ENCODE measurements around the gene C1QA. TPM values are rescaled to one million over a fixed set of nuclear protein-coding genes. Genes with fewer than 3 reads are reported as not detected.

C1QA gene
- total RNA-seq, 1 donor from 2014 or later, result not detected

DNA sequence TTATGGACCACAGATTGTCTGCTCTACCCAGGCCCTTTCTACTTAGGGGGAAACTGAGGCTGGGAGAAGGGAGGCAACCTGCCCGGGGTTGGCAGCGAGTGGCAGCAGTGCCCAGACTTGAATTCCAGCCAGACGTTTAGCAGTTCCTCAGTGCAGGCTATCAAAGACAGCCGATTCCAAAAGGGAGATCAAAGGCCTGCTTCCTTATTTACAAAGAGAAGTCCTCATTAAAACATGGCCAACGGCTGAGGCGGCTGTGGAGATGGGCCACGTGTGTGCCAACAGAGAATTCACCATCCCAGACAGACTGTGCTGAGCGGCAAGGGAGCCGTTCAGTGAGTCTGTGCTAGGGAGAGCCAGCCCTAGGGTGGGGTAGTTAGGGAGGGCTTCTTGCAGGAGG, 44.3 kb downstream of the C1QA start:
- H3K4me3 Mint-ChIP-seq (ENCODE audit: low read depth), result no peak overlapping the region
- H3K9me3 Mint-ChIP-seq (ENCODE audit: low read depth), result no peaks in the 10 kb centered on the region
- TF ChIP-seq, protein P1, sequence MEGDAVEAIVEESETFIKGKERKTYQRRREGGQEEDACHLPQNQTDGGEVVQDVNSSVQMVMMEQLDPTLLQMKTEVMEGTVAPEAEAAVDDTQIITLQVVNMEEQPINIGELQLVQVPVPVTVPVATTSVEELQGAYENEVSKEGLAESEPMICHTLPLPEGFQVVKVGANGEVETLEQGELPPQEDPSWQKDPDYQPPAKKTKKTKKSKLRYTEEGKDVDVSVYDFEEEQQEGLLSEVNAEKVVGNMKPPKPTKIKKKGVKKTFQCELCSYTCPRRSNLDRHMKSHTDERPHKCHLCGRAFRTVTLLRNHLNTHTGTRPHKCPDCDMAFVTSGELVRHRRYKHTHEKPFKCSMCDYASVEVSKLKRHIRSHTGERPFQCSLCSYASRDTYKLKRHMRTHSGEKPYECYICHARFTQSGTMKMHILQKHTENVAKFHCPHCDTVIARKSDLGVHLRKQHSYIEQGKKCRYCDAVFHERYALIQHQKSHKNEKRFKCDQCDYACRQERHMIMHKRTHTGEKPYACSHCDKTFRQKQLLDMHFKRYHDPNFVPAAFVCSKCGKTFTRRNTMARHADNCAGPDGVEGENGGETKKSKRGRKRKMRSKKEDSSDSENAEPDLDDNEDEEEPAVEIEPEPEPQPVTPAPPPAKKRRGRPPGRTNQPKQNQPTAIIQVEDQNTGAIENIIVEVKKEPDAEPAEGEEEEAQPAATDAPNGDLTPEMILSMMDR (IDR thresholded peaks at IDR 0.05; ENCODE audit: unreplicated experiment), result no peak
- no peaks in the 10 kb centered on the region for H3K36me3 Mint-ChIP-seq (ENCODE audit: insufficient read depth)
- DNase-seq (ENCODE audit: low spot score, unreplicated experiment), result no peak
- peaks cover 7% of the 10 kb centered on the region for H3K4me1 Mint-ChIP-seq (ENCODE audit: low read depth)
- no peak overlapping the region for H3K27ac Mint-ChIP-seq
- peaks cover 19% of the 10 kb centered on the region for H3K27me3 Mint-ChIP-seq

DNA sequence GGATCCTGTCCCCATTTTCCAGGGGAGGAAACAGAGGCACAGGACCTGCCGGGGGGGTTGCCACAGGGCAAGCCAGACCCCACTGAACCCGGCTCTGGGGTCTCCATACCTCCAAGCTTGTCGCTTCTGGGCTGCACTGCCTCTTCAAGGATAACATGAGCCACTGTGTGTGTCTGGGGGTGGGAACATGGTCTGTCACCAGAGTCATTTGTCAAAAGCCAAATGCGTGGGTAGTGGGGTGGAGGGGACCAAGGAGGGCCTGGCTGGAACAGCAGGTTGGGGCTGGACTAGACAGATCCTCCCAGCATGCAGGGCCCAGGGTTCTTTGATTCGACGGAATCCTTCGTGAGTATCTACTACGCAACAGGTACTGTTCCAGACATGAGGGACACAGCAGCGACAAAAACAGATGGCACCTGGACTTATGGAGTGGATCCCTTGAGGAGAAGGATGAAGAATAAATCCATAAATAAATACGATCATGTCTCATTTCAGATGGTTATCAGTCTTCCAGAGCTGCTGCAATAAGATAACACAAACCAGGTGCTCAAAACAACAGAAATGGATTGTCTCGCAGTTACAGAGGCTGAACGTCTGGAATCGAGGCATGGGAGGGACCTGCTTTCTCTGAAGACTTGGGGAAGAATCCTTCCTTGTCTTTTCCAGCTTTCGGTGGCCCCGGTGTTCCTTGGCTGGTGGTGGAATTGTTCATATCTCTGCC, 45.3 kb downstream of the C1QA start:
- Mint-ChIP-seq H3K27ac (no peak overlapping the region), H3K36me3 (ENCODE audit: insufficient read depth) (no peaks in the 10 kb centered on the region), H3K4me3 (ENCODE audit: low read depth) (no peak overlapping the region), H3K27me3 (peaks cover 23% of the 10 kb centered on the region), H3K9me3 (ENCODE audit: low read depth) (no peaks in the 10 kb centered on the region), H3K4me1 (ENCODE audit: low read depth) (peaks cover 10% of the 10 kb centered on the region)
- TF ChIP-seq, protein P1 (IDR thresholded peaks at IDR 0.05; ENCODE audit: unreplicated experiment), result no peak
- no peak for DNase-seq (ENCODE audit: low spot score, unreplicated experiment)

DNA sequence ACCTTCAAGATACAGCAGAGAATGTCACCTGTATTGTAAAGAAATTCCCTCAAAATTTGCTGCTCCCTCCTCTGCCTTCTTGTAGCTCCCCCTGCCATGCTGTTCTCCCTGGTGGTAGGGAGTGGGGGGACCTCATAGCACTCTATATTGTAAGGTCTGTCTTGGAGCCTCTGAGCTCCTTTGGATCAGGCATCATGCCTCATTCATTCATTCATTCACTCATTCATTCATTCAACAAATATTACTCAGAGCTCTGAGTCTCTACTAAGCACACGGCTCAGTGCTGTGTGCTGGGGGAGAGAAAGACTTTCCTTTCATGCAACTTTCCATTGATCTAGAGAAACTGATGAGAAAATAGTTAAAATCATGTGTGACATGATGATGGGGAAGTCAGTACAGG, 47.1 kb downstream of the C1QA start:
- Mint-ChIP-seq H3K27ac (no peak overlapping the region), H3K27me3 (peaks cover 28% of the 10 kb centered on the region), H3K4me1 (ENCODE audit: low read depth) (peaks cover 10% of the 10 kb centered on the region), H3K9me3 (ENCODE audit: low read depth) (no peaks in the 10 kb centered on the region), H3K36me3 (ENCODE audit: insufficient read depth) (no peaks in the 10 kb centered on the region), H3K4me3 (ENCODE audit: low read depth) (no peak overlapping the region)
- no peak for DNase-seq (ENCODE audit: low spot score, unreplicated experiment)
- TF ChIP-seq, protein P1 (IDR thresholded peaks at IDR 0.05; ENCODE audit: unreplicated experiment), result no peak

DNA sequence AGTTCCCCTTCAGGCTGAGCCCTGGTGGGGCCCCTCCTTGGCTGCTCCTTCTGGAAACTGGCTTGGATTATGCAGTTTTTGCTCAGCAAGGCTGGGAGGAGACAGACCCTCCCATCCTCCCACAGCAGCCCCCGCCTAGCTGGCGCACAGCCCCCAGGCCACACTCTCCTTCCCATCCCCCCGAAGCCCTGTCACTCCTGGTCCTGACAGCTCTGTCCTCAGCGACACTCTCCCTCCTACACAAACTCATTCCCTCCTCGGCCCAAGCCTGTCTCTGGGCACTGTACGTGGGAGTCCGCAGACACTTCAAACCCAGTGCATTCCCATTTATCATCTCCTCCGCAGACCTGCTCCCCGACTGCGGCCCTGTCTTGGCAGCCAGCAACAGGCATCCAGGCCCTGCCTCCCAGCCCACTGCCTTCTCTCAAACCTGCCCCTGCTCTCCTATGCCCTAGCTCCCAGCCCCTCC, 49.2 kb downstream of the C1QA start:
- Mint-ChIP-seq H3K9me3 (ENCODE audit: low read depth) (no peaks in the 10 kb centered on the region), H3K27ac (no peak overlapping the region), H3K36me3 (ENCODE audit: insufficient read depth) (no peaks in the 10 kb centered on the region), H3K4me1 (ENCODE audit: low read depth) (peaks cover 10% of the 10 kb centered on the region), H3K4me3 (ENCODE audit: low read depth) (no peak overlapping the region), H3K27me3 (peaks cover 31% of the 10 kb centered on the region)
- no peak for DNase-seq (ENCODE audit: low spot score, unreplicated experiment)
- TF ChIP-seq, protein P1 (IDR thresholded peaks at IDR 0.05; ENCODE audit: unreplicated experiment), result no peak

DNA sequence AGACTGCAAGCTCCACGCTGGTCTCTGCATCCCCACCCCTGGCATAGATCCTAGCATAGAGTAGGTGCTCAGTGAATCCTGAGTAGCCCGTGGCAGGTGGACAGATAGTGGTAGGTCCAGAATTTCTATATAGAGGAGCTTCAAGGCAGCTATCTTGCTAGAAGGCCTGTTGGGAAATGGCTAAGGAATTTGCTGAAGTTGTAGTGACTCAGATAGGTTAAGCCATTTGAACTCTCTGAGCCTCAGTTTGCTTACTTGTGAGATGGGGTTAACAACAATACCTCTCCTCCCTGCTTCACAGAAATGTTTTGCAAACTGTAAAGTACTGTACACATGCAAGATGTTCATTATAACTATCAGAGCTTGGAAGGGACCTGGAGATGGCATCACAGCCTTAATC, 50.8 kb downstream of the C1QA start:
- TF ChIP-seq, protein P1 (IDR thresholded peaks at IDR 0.05; ENCODE audit: unreplicated experiment), result no peak
- H3K27ac Mint-ChIP-seq, result no peak overlapping the region
- H3K4me1 Mint-ChIP-seq (ENCODE audit: low read depth), result peaks cover 10% of the 10 kb centered on the region
- H3K4me3 Mint-ChIP-seq (ENCODE audit: low read depth), result no peak overlapping the region
- no peaks in the 10 kb centered on the region for H3K9me3 Mint-ChIP-seq (ENCODE audit: low read depth)
- H3K36me3 Mint-ChIP-seq (ENCODE audit: insufficient read depth), result no peaks in the 10 kb centered on the region
- peaks cover 28% of the 10 kb centered on the region for H3K27me3 Mint-ChIP-seq
- DNase-seq (ENCODE audit: low spot score, unreplicated experiment), result no peak
